Nephron (organoid): ENCODE data around the gene B2M.
"Not testable (repeated sequence)": the region's sequence is repeated elsewhere in the genome, so short reads cannot be mapped to it uniquely, and the experiment has no call there.

Source experiments
- H3K27ac Mint-ChIP-seq, 3 experiments: 2 replicates each; pipeline ENCODE4 v1.8.0; 2020; ENCODE audit warnings: mixed read lengths in 3 of 3, mild to moderate bottlenecking in 2 of 3, moderate library complexity in 1 of 3
- H3K27me3 Mint-ChIP-seq: 2 replicates; pipeline ENCODE4 v1.8.0; 2021; ENCODE audit warnings: low read depth, mild to moderate bottlenecking, moderate library complexity, mixed read lengths
- H3K36me3 Mint-ChIP-seq: 2 replicates; pipeline ENCODE4 v1.8.0; 2020; ENCODE audit warnings: low read depth, mixed read lengths
- H3K4me1 Mint-ChIP-seq: 2 replicates; pipeline ENCODE4 v1.8.0; 2020; ENCODE audit warnings: mixed read lengths
- H3K4me3 Mint-ChIP-seq, 3 experiments: 2 replicates each; pipeline ENCODE4 v1.8.0; 2020; ENCODE audit warnings: mild to moderate bottlenecking in 3 of 3, mixed read lengths in 3 of 3, moderate library complexity in 2 of 3
- H3K9me3 Mint-ChIP-seq: 2 replicates; pipeline ENCODE4 v1.8.0; 2020; ENCODE audit warnings: mixed read lengths
- CTCF ChIP-seq, 3 experiments: fragments of 200-600 bp; sonication (generic); IDR thresholded peaks; one replicate each; pipeline ENCODE4 v1.5.0; 2021; ENCODE audit warnings: antibody characterized with exemption in 3 of 3; ENCODE audit not compliant: unreplicated experiment in 3 of 3

The B2M gene

GRCh38 chr15:44720460-44721176 lies 9.3 kb downstream of the B2M start:
- TF ChIP-seq CTCF (IDR thresholded peaks at IDR 0.05; ENCODE audit: unreplicated experiment in 3 of 3): no peak
- H3K4me3 Mint-ChIP-seq: no peak overlapping the region
- peaks cover 21% of the 10 kb centered on the region for H3K36me3 Mint-ChIP-seq
- H3K9me3 Mint-ChIP-seq: no peaks in the 10 kb centered on the region
- H3K27ac Mint-ChIP-seq: no peak overlapping the region
- no peaks in the 10 kb centered on the region for H3K27me3 Mint-ChIP-seq
- H3K4me1 Mint-ChIP-seq: no peaks in the 10 kb centered on the region

DNA sequence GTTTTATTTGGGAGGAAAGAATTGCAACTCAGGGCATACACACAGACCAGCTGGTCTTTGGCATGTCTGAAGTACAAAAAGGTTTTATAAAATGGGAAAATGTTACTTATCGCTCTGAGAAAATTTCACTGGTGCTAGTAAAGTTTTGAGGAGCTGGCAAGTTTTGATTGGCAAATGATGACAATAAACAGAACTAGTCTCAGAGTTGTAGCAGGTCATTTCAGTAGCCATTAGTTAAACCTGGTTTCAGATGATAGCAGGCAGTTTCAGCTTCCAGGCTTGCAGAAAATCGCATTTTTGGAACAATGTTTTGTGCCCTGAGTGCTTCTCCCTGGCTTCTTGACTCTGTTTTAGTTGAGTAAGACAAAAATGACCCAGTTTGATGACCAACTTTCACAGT lies 10.7 kb downstream of the B2M start:
- H3K27ac Mint-ChIP-seq: no peak overlapping the region
- H3K9me3 Mint-ChIP-seq: no peaks in the 10 kb centered on the region
- no peak for TF ChIP-seq CTCF (IDR thresholded peaks at IDR 0.05; ENCODE audit: unreplicated experiment in 3 of 3)
- no peaks in the 10 kb centered on the region for H3K27me3 Mint-ChIP-seq
- H3K36me3 Mint-ChIP-seq: peaks cover 16% of the 10 kb centered on the region
- no peak overlapping the region for H3K4me3 Mint-ChIP-seq
- no peaks in the 10 kb centered on the region for H3K4me1 Mint-ChIP-seq

- Mint-ChIP-seq H3K27me3 (no peaks in the 10 kb centered on the region), H3K36me3 (no peaks in the 10 kb centered on the region), H3K9me3 (no peaks in the 10 kb centered on the region), H3K4me3 (peak overlapping the region; percentile 43 to 52 (median 46)), H3K4me1 (peaks cover 8% of the 10 kb centered on the region), H3K27ac (peak overlapping the region in 1 of 3 experiments; percentile 35)
- no peak for TF ChIP-seq CTCF (IDR thresholded peaks at IDR 0.05; ENCODE audit: unreplicated experiment in 3 of 3)
Observed at GRCh38 chr15:44726136-44726535, 14.8 kb downstream of the B2M start.

DNA sequence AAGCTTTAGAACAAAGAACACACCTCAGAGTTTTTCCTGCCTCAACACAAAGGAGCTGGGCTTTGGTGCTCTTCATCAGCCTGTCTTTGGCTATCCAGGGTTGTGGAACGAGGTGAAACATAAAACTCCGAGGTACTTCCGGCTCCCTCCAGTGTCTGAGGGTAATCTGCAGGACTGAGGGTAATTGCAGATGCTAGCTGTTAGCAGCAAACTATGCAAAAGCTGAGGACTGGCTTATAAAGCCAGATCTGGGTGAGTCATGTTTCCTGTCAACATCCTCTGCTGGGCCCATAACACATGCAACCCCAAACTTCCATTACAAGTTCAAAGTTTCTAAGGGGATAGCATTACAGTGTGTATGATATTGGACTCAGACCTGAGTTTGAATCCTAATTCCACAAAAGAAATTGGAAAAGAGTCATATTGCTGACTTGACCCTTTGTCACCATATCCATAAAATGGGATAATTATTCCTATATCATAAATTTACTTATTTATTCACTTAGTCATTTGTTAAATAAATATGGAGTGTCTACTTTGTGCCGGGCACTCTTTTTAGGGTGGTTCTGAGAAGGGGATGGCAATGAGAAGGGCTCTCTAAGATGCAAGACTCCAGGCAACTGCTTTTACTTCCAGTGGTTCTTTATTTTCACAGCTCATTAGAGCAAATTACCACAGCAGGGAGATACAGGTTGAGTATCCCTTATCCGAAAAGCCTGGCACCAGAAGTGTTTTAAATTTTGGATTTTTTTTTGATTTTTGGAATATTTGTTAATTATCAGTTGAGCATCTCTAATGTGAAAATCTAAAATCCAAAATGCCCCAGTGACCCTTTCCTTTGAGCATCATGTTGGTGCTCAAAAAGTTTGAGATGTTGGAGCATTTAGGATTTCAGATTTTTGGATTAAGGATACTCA lies 15.5 kb downstream of the B2M start:
- Mint-ChIP-seq H3K27ac (peak overlapping the region in 2 of 3 experiments; percentile 70 to 82), H3K36me3 (no peaks in the 10 kb centered on the region), H3K4me1 (peaks cover 8% of the 10 kb centered on the region), H3K9me3 (no peaks in the 10 kb centered on the region), H3K4me3 (peak overlapping the region; percentile 28 to 61 (median 44)), H3K27me3 (no peaks in the 10 kb centered on the region)
- no peak for TF ChIP-seq CTCF (IDR thresholded peaks at IDR 0.05; ENCODE audit: unreplicated experiment in 3 of 3)

DNA sequence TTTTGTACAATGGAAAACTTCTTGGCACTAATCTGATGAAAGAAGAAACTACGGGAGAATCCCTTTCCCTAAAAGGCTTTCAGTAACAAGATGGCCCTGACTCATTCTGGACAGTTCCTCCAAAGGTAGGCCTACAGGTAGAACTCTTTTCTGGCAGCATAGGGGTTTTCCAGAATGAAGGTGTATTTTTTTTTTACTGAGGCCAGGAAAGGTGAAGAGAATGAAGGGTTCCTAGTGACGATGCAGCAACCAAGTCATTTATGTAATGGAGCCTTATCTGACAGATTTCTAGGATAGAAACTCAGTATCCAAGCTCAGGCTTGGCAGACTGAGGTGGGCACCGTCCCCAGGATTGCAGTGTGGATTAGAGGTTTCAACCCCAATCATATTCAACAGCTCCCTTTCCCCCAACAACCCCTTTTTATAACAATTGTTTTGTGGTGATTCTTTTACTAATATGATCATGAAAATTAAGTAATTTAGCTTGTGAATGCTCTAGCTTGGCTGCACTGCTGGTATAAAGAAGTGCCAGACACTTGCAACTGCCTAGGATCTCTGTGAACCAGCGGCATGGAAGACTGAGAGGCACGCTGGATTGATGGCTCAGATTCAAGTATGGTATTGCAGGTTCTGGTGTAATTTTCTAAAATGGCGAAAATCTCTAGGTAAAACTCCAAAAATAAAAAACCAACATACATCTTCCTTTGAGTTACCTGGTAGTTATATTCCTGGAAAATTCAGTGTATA lies 16.3 kb downstream of the B2M start:
- peak overlapping the region; percentile 28 to 61 (median 44) for H3K4me3 Mint-ChIP-seq
- H3K27me3 Mint-ChIP-seq: no peaks in the 10 kb centered on the region
- peaks cover 3% of the 10 kb centered on the region for H3K36me3 Mint-ChIP-seq
- no peaks in the 10 kb centered on the region for H3K9me3 Mint-ChIP-seq
- TF ChIP-seq CTCF (IDR thresholded peaks at IDR 0.05; ENCODE audit: unreplicated experiment in 3 of 3): no peak
- peaks cover 8% of the 10 kb centered on the region for H3K4me1 Mint-ChIP-seq
- H3K27ac Mint-ChIP-seq: peak overlapping the region; percentile 70 to 90 (median 82)

GRCh38 chr15:44728232-44728575 lies 16.9 kb downstream of the B2M start:
- not testable (repeated sequence) for H3K4me1 Mint-ChIP-seq, H3K9me3 Mint-ChIP-seq, H3K27me3 Mint-ChIP-seq, H3K36me3 Mint-ChIP-seq
- peak overlapping the region; percentile 82 to 98 (median 90) for H3K27ac Mint-ChIP-seq
- peak overlapping the region; percentile 97 for H3K4me3 Mint-ChIP-seq
